SJSA1 (cell line): ENCODE results near the gene P3H2. TPM values are rescaled to one million over a fixed set of nuclear protein-coding genes. Genes with fewer than 3 reads are reported as not detected.
"Not testable (repeated sequence)": the region's sequence is repeated elsewhere in the genome, so short reads cannot be mapped to it uniquely, and the experiment has no call there.

Source experiments
- DNase-seq, 2 experiments: peaks; one replicate each; pipeline ENCODE4 v3.0.0-alpha.2; 2015 to 2020; ENCODE audit warnings: low spot score in 2 of 2, low read depth in 1 of 2
- H3K27ac ChIP-seq: fragments of 250-450 bp; sonication (Bioruptor Pico); 2 replicates; pipeline ENCODE4 v1.5.1; 2020; ENCODE audit warnings: mild to moderate bottlenecking, moderate library complexity
- H3K27me3 ChIP-seq: fragments of 250-450 bp; sonication (Bioruptor Pico); replicated peaks from 2 replicates; pipeline ENCODE4 v1.5.1; 2020; ENCODE audit warnings: mild to moderate bottlenecking, moderate library complexity
- H3K36me3 ChIP-seq: fragments of 250-450 bp; sonication (Bioruptor Pico); 2 replicates; pipeline ENCODE4 v1.5.1; 2020; ENCODE audit warnings: mild to moderate bottlenecking
- H3K4me1 ChIP-seq: fragments of 250-450 bp; sonication (Bioruptor Pico); replicated peaks from 2 replicates; pipeline ENCODE4 v1.6.1; 2021; ENCODE audit warnings: mild to moderate bottlenecking
- H3K4me3 ChIP-seq: fragments of 250-450 bp; sonication (Bioruptor Pico); 2 replicates; pipeline ENCODE4 v1.5.1; 2020; ENCODE audit warnings: mild to moderate bottlenecking
- H3K9me3 ChIP-seq: fragments of 250-450 bp; sonication (Bioruptor Pico); replicated peaks from 2 replicates; pipeline ENCODE4 v1.5.1; 2020; ENCODE audit warnings: mild to moderate bottlenecking
- total RNA-seq: library from RNA; depleted of rRNA; stranded (reverse); fragments of >200 nt; shearing (Covaris generic); gene quantifications from 2 replicates; pipeline ENCODE4 v1.2.3, GENCODE V29; 2014

P3H2 gene
- total RNA-seq, 1 experiment from 2014 or later = 166 TPM

GRCh38 chr3:190144793-190145192, 24.1 kb upstream of the P3H2 start:
- Histone ChIP-seq H3K27ac (peak overlapping the region; percentile 77), H3K4me1 (peaks cover 23% of the 10 kb centered on the region)
- H3K36me3 ChIP-seq, H3K27me3 ChIP-seq, H3K4me3 ChIP-seq, H3K9me3 ChIP-seq: not testable (repeated sequence)
- DNase-seq = peak; percentile 62 to 73

- DNase-seq = no peak
- Histone ChIP-seq H3K4me3 (no peak overlapping the region), H3K27me3 (no peaks in the 10 kb centered on the region), H3K9me3 (no peaks in the 10 kb centered on the region), H3K27ac (no peak overlapping the region), H3K36me3 (no peaks in the 10 kb centered on the region), H3K4me1 (peaks cover 21% of the 10 kb centered on the region)
Observed at GRCh38 chr3:190142041-190142440, 21.3 kb upstream of the P3H2 start.

DNA sequence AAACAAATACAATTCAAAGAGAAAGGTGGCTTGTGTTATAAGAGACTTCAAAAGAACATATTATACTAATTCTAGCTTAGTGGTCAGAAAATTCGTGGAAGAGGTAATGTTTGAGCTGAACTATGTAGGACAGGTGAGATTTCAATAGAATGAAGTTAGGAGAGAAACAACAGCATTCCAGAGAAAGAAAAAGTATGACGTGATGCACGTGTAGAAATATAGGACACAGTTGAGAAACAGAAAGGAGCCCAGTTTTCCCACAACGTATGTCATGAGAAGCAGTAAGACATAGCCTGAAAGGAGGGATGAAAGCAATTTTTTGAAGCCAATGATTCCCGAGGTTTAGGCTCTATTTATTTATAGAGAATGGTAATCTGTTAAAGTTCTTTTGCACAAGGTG, 18.7 kb upstream of the P3H2 start:
- no peak overlapping the region for H3K4me3 ChIP-seq
- H3K9me3 ChIP-seq = no peaks in the 10 kb centered on the region
- no peak for DNase-seq

GRCh38 chr3:190132371-190132770, 11.7 kb upstream of the P3H2 start:
- DNase-seq = no peak
- no peak overlapping the region for H3K27ac ChIP-seq
- no peaks in the 10 kb centered on the region for H3K36me3 ChIP-seq
- 0 out of 2 replicates have a peak, but pooled peaks cover 4% of the 10 kb centered on the region for H3K4me1 ChIP-seq
- H3K4me3 ChIP-seq = no peak overlapping the region
- no peaks in the 10 kb centered on the region; the same call in 1 of the 2 replicates for H3K27me3 ChIP-seq
- no peaks in the 10 kb centered on the region for H3K9me3 ChIP-seq

More for the DNA sequence above, 18.7 kb upstream of the P3H2 start:
- Histone ChIP-seq H3K27me3 (no peaks in the 10 kb centered on the region; the same call in 1 of the 2 replicates), H3K36me3 (no peaks in the 10 kb centered on the region), H3K27ac (no peak overlapping the region), H3K4me1 (peaks cover 12% of the 10 kb centered on the region)

- DNase-seq = no peak
- Histone ChIP-seq H3K27ac (no peak overlapping the region), H3K4me3 (no peak overlapping the region)
Observed at GRCh38 chr3:190131329-190131728, 10.6 kb upstream of the P3H2 start.

GRCh38 chr3:190130696-190131095, 10.0 kb upstream of the P3H2 start:
- no peak overlapping the region for H3K4me3 ChIP-seq
- H3K27me3 ChIP-seq = no peaks in the 10 kb centered on the region; the same call in 1 of the 2 replicates
- no peaks in the 10 kb centered on the region for H3K9me3 ChIP-seq
- no peaks in the 10 kb centered on the region for H3K36me3 ChIP-seq
- H3K4me1 ChIP-seq = 0 out of 2 replicates have a peak, but pooled peaks cover 4% of the 10 kb centered on the region
- no peak for DNase-seq
- H3K27ac ChIP-seq = no peak overlapping the region

More at GRCh38 chr3:190131329-190131728, 10.6 kb upstream of the P3H2 start:
- Histone ChIP-seq H3K9me3 (no peaks in the 10 kb centered on the region), H3K4me1 (0 out of 2 replicates have a peak, but pooled peaks cover 4% of the 10 kb centered on the region), H3K27me3 (no peaks in the 10 kb centered on the region; the same call in 1 of the 2 replicates), H3K36me3 (no peaks in the 10 kb centered on the region)

GRCh38 chr3:190130037-190130436, 9.3 kb upstream of the P3H2 start:
- Histone ChIP-seq H3K9me3 (no peaks in the 10 kb centered on the region), H3K27ac (no peak overlapping the region), H3K4me1 (0 out of 2 replicates have a peak, but pooled peaks cover 4% of the 10 kb centered on the region), H3K27me3 (no peaks in the 10 kb centered on the region; the same call in 1 of the 2 replicates), H3K4me3 (no peak overlapping the region), H3K36me3 (no peaks in the 10 kb centered on the region)
- no peak for DNase-seq

DNA sequence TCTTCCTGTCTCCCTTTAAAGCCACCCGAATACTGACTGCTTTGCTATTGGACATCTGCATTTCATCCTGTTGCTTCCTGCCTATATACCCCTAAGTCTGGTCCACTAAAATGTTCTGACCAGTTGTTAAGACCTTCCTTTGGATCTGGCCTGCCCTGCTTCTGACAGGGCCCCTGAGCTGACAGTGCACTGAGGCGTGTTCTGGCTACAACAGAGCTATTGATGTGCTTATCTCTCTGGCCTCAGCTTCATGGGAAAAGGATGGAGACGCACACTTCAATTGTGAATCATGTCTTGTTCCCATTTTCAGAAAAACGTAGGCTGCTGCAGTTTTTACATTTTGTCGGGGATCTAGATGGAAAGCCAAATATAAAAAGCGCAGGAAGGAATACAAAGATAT, 7.1 kb upstream of the P3H2 start:
- no peak overlapping the region for H3K27ac ChIP-seq
- H3K4me3 ChIP-seq = no peak overlapping the region
- H3K36me3 ChIP-seq = no peaks in the 10 kb centered on the region
- no peak for DNase-seq
- peaks cover 6% of the 10 kb centered on the region for H3K4me1 ChIP-seq
- no peaks in the 10 kb centered on the region for H3K9me3 ChIP-seq
- no peaks in the 10 kb centered on the region for H3K27me3 ChIP-seq

DNA sequence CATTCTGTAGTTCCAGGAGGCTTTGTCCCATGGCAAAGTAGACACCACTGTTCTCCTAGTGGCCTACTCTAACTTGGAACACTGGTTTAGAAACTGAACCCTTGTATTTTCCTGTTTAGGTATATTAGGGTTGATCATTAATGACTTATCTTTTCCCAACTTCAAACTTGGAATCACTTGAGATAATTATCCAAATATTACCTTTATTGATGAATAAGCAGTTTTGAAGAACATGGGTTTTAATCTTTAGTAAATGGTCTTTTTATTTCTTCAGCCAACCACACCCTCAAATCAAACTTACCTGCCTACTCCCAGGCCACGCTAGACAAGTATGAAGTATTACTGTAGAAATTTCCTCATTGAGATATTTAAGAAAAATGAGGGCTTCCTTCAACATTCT, 6.5 kb upstream of the P3H2 start:
- Histone ChIP-seq H3K4me3 (no peak overlapping the region), H3K27me3 (no peaks in the 10 kb centered on the region), H3K4me1 (peaks cover 12% of the 10 kb centered on the region), H3K27ac (no peak overlapping the region), H3K9me3 (no peaks in the 10 kb centered on the region), H3K36me3 (no peaks in the 10 kb centered on the region)
- DNase-seq = no peak

GRCh38 chr3:190125436-190126068, 4.9 kb upstream of the P3H2 start:
- DNase-seq = no peak
- Histone ChIP-seq H3K36me3 (peaks cover 1% of the 10 kb centered on the region), H3K4me3 (no peak overlapping the region), H3K4me1 (peaks cover 20% of the 10 kb centered on the region), H3K27me3 (no peaks in the 10 kb centered on the region), H3K9me3 (no peaks in the 10 kb centered on the region), H3K27ac (no peak overlapping the region)

GRCh38 chr3:190124067-190124466, 3.4 kb upstream of the P3H2 start:
- no peak overlapping the region for H3K4me3 ChIP-seq
- no peaks in the 10 kb centered on the region for H3K27me3 ChIP-seq
- peaks cover 4% of the 10 kb centered on the region for H3K36me3 ChIP-seq
- peaks cover 28% of the 10 kb centered on the region for H3K4me1 ChIP-seq
- DNase-seq = no peak
- H3K27ac ChIP-seq = no peak overlapping the region
- no peaks in the 10 kb centered on the region for H3K9me3 ChIP-seq

- H3K36me3 ChIP-seq = peaks cover 4% of the 10 kb centered on the region
- H3K4me1 ChIP-seq = peaks cover 41% of the 10 kb centered on the region
- peak in 1 of 2 experiments; percentile 68 for DNase-seq
- H3K27me3 ChIP-seq = no peaks in the 10 kb centered on the region
- no peaks in the 10 kb centered on the region for H3K9me3 ChIP-seq
- H3K4me3 ChIP-seq = no peak overlapping the region
- peak overlapping the region; percentile 58 for H3K27ac ChIP-seq
Observed at GRCh38 chr3:190122198-190122771, 1.6 kb upstream of the P3H2 start.

- peak overlapping the region; percentile 58; the same call in 1 of the 2 replicates for H3K27ac ChIP-seq
- no peak overlapping the region for H3K4me3 ChIP-seq
- no peaks in the 10 kb centered on the region for H3K9me3 ChIP-seq
- peaks cover 7% of the 10 kb centered on the region for H3K36me3 ChIP-seq
- H3K4me1 ChIP-seq = peaks cover 50% of the 10 kb centered on the region
- DNase-seq = peak in 1 of 2 experiments; percentile 18
- H3K27me3 ChIP-seq = no peaks in the 10 kb centered on the region
Observed at GRCh38 chr3:190121383-190121782, 686 bp upstream of the P3H2 start.

DNA sequence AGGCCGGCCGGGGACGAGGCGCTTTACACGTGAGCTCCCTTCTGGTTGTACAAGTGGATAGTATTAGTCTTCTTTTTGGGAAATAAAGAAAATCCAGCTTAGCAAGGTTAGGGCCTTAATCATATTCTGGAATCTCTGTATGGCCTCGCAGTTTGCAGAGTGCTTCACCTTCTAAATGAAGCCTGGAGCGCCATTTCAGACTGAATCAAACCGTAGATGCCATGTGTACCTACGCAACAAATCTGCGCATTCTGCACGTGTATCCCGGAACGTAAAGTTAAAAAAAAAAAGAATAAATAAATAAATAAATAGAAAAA, 322 bp upstream of the P3H2 start:
- Histone ChIP-seq H3K27ac (peak overlapping the region; percentile 70), H3K9me3 (no peaks in the 10 kb centered on the region), H3K4me1 (peaks cover 53% of the 10 kb centered on the region), H3K36me3 (peaks cover 10% of the 10 kb centered on the region), H3K27me3 (no peaks in the 10 kb centered on the region), H3K4me3 (peak overlapping the region; percentile 94)
- no peak for DNase-seq
